ENCODE results near the gene IGF2BP1. TPM values are rescaled to one million over a fixed set of nuclear protein-coding genes. Genes with fewer than 3 reads are reported as not detected.
A peak's percentile ranks its signal among the peaks of the same experiment; 100 is the strongest.

IGF2BP1 gene
- total and polyA plus RNA-seq, 2 of the 8 experiments (the other 6 are each of a cell fraction or from before 2014, with no cell fraction given), result 41.6 to 513 TPM

DNA sequence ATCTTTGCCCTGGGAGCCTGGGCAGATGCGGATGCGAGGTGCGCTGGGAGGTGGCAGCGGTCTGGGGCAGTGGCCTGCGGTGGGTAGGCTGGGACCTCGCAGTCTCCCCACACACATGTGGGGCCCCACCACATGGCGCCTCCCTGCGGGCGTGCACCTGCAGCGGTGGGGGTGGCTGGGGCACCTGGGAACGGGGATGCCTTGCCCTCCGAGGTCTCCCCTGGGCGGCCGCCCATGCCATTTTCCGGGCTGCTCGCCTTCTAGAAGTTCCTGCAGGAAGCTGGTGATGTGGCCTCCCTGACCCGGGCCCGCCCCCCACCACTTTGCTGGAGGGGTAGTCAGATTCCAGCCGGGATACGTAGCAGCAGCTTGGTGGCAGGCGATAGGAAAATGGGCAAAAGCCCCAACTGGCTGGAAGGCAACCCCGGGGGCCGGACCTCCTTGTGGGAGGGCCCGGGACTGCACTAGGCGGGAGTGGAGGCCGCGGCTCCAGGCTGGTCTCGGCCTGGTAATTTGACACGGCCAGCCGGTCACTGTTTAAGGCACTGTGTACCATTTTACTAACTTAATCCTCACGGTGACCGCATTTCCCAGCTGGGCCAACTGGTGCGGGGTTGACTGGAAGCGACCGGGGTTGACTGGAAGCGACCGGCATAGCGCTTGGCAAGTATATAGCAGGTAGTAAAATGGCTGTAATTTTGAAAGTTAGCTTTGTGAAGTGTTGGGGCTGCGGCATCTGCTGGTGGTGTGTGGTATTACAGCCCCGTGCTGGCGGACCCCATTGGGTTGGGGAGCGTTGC, 38.5 kb downstream of the IGF2BP1 start:
- H4K20me1 ChIP-seq (replicated peaks in 1 of 2; ENCODE audit: control insufficient read depth in 1 of 2, insufficient read depth in 2 of 2, low read length in 2 of 2), result peaks cover 0 to 11% of the 10 kb centered on the region in 2 experiments
- H3K4me3 ChIP-seq (ENCODE audit: extremely low read depth in 1 of 4, insufficient read depth in 2 of 4, low read depth in 3 of 4, low read length in 4 of 4), result no peak overlapping the region
- TF ChIP-seq, protein P1, sequence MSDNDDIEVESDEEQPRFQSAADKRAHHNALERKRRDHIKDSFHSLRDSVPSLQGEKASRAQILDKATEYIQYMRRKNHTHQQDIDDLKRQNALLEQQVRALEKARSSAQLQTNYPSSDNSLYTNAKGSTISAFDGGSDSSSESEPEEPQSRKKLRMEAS (IDR thresholded peaks at IDR 0.05), result 0 out of 2 replicates have a peak, but pooled peaks have one; percentile 34

More for the DNA sequence above, 38.5 kb downstream of the IGF2BP1 start:
- Histone ChIP-seq H2AFZ (ENCODE audit: low read length) (no peak overlapping the region), H3K4me2 (ENCODE audit: insufficient read depth in 1 of 2, low read depth in 2 of 2, low read length in 2 of 2) (peak overlapping the region in 1 of 2 experiments; percentile 0; a peak in 1 of 4 replicates), H3K36me3 (ENCODE audit: control insufficient read depth in 2 of 4, insufficient read depth in 4 of 4, low read length in 3 of 4) (peaks cover 31 to 75% (median 53%) of the 10 kb centered on the region in 4 experiments), H4K8ac (ENCODE audit: extremely low read depth, insufficient read depth, low read length) (peak overlapping the region; percentile 53), H3K56ac (replicated peaks; ENCODE audit: insufficient read length, low read depth, low read length) (no peak overlapping the region), H3K23ac (ENCODE audit: insufficient read length) (no peak overlapping the region), H3K14ac (ENCODE audit: insufficient read length) (no peak overlapping the region), H3K79me2 (ENCODE audit: control insufficient read depth in 1 of 2, insufficient read depth in 2 of 2, low read length in 2 of 2) (peaks cover 0 to 26% of the 10 kb centered on the region in 2 experiments; a peak in 2 of 4 replicates), H4K91ac (replicated peaks; ENCODE audit: insufficient read length, low read length) (no peak overlapping the region), H2BK15ac (ENCODE audit: low read length) (no peak overlapping the region), H4K5ac (ENCODE audit: insufficient read length, low read depth, low read length) (no peak overlapping the region), H3K23me2 (ENCODE audit: low read depth, low read length) (no peaks in the 10 kb centered on the region), H3K27ac (ENCODE audit: low read depth, low read length) (peak overlapping the region; percentile 22; the same call in 1 of the 2 replicates), H3K4ac (replicated peaks; ENCODE audit: insufficient read length, low read depth, low read length) (no peak overlapping the region), H2AK5ac (ENCODE audit: low read depth, low read length) (no peak overlapping the region), H3K9me3 (ENCODE audit: insufficient read depth in 2 of 2, low read depth in 1 of 2, low read length in 1 of 2) (no peaks in the 10 kb centered on the region), H2BK20ac (ENCODE audit: low read length) (no peak overlapping the region), H3K9ac (replicated peaks in 1 of 4; ENCODE audit: extremely low read depth in 1 of 4, low read depth in 3 of 4, low read length in 3 of 4) (no peak overlapping the region), H3K4me1 (replicated peaks in 1 of 4; ENCODE audit: control insufficient read depth in 3 of 4, insufficient read depth in 4 of 4, low read length in 3 of 4) (peaks cover 2 to 8% (median 5%) of the 10 kb centered on the region in 4 experiments; a peak in 3 of 7 replicates), H2BK5ac (ENCODE audit: low read depth, low read length) (no peak overlapping the region), H3K27me3 (replicated peaks in 1 of 4; ENCODE audit: control insufficient read depth in 3 of 4, extremely low read depth in 1 of 4, insufficient read depth in 3 of 4, low read length in 3 of 4) (no peaks in the 10 kb centered on the region), H2BK120ac (replicated peaks; ENCODE audit: low read depth, low read length) (no peak overlapping the region), H3K18ac (ENCODE audit: extremely low read depth, low read length) (no peak overlapping the region), H3K79me1 (ENCODE audit: low read depth, low read length) (peaks cover 9% of the 10 kb centered on the region), H2BK12ac (ENCODE audit: low read depth, low read length) (no peak overlapping the region)
- POLR2A ChIA-PET (ENCODE audit: partially characterized antibody), result interaction anchor here (0.7 to 10.6 kb wide), 23 partner anchors 10 to 143 kb away, joined by 3 to 141 read pairs (median 4); partner anchors contain the start of genes ATP5MC1, IGF2BP1, SNF8 and UBE2Z
- DNase-seq (ENCODE audit: low read depth in 1 of 2, low spot score in 2 of 2) (peak in 1 of 2 experiments; percentile 91), FAIRE-seq (no peak)
- CTCF ChIA-PET (ENCODE audit: partially characterized antibody), result interaction anchor here (0.8 to 10.6 kb wide), 40 partner anchors 8 to 399 kb away, joined by 3 to 222 read pairs (median 7); partner anchors contain the start of genes ATP5MC1, IGF2BP1, SNF8 and UBE2Z
- 70% methylated on average over 40 of the region's 42 CpGs; no CpG with 5 or more reads in 1 of the 2 experiments for WGBS, 2 experiments (ENCODE audit: extremely low coverage in 1 of 2, insufficient coverage in 1 of 2, insufficient read length in 1 of 2, insufficient replicate concordance in 2 of 2, low coverage in 1 of 2, low lambda C conversion rate in 2 of 2, missing lambda C conversion rate in 1 of 2)
